Stimulated activated CD4-positive, alpha-beta T cell treated with anti-CD3 and anti-CD28 coated beads, Interleukin-4, amount 100 ng/mL, for 4 hours (primary cell): Measurements from ENCODE around the gene VWF.
A peak's percentile ranks its signal among the peaks of the same experiment; 100 is the strongest.

Source experiments
- DNase-seq, 2 experiments: peaks; one replicate each; pipeline ENCODE4 v3.0.0-alpha.2; 2020

Gene VWF

GRCh38 chr12:6056406-6057240, 67.8 kb downstream of the VWF start:
- peak in 1 of 2 experiments; percentile 38 for DNase-seq

- no peak for DNase-seq
Measured at GRCh38 chr12:6053541-6053940, 70.9 kb downstream of the VWF start.

GRCh38 chr12:6052940-6053329, 71.5 kb downstream of the VWF start:
- no peak for DNase-seq

GRCh38 chr12:6052206-6052939, 72.1 kb downstream of the VWF start:
- DNase-seq = no peak

GRCh38 chr12:6049992-6050391, 74.5 kb downstream of the VWF start:
- no peak for DNase-seq

- DNase-seq = no peak
Measured at GRCh38 chr12:6049587-6049986, 74.9 kb downstream of the VWF start.

- no peak for DNase-seq
Measured at GRCh38 chr12:6047249-6048237, 76.9 kb downstream of the VWF start.

- no peak for DNase-seq
Measured at GRCh38 chr12:6046511-6047180, 77.8 kb downstream of the VWF start.

GRCh38 chr12:6045438-6045837, 79.0 kb downstream of the VWF start:
- no peak for DNase-seq

- no peak for DNase-seq
Measured at GRCh38 chr12:6044082-6044481, 80.4 kb downstream of the VWF start.

GRCh38 chr12:6042446-6042845, 82.0 kb downstream of the VWF start:
- DNase-seq = no peak

GRCh38 chr12:6041891-6042290, 82.6 kb downstream of the VWF start:
- no peak for DNase-seq

GRCh38 chr12:6040815-6041214, 83.7 kb downstream of the VWF start:
- DNase-seq = no peak

- peak; percentile 23 to 25 for DNase-seq
Measured at GRCh38 chr12:6039894-6040601, 84.4 kb downstream of the VWF start.

- DNase-seq = peak; percentile 15
Measured at GRCh38 chr12:6038160-6038559, 86.3 kb downstream of the VWF start.

- no peak for DNase-seq
Measured at GRCh38 chr12:6037459-6037858, 87.0 kb downstream of the VWF start.

GRCh38 chr12:6036509-6036908, 88.0 kb downstream of the VWF start:
- no peak for DNase-seq

GRCh38 chr12:6034596-6034995, 89.9 kb downstream of the VWF start:
- DNase-seq = no peak

- no peak for DNase-seq
Measured at GRCh38 chr12:6033546-6033945, 90.9 kb downstream of the VWF start.

GRCh38 chr12:6032726-6033125, 91.7 kb downstream of the VWF start:
- DNase-seq = no peak

- no peak for DNase-seq
Measured at GRCh38 chr12:6031001-6031400, 93.5 kb downstream of the VWF start.

GRCh38 chr12:6030081-6030480, 94.4 kb downstream of the VWF start:
- DNase-seq = no peak
